HL-60 (cell line): ENCODE data around the gene BATF3.
A peak's percentile ranks its signal among the peaks of the same experiment; 100 is the strongest.

Experiments
- DNase-seq, 2 experiments: peaks; one replicate each; pipeline ENCODE4 v3.0.0-alpha.2; 2010 to 2020; ENCODE audit warnings: low read depth in 1 of 2, low spot score in 1 of 2
- H3K27ac ChIP-seq: fragments of 250-450 bp; sonication (Bioruptor Pico); replicated peaks from 2 replicates; pipeline ENCODE4 v1.5.1; 2020; ENCODE audit warnings: mild to moderate bottlenecking, moderate library complexity
- H3K27me3 ChIP-seq: fragments of 250-450 bp; sonication (Bioruptor Pico); 2 replicates; pipeline ENCODE4 v1.5.1; 2021; ENCODE audit warnings: mild to moderate bottlenecking, moderate library complexity; ENCODE audit not compliant: insufficient read depth, poor library complexity, severe bottlenecking
- H3K4me3 ChIP-seq: replicated peaks from 2 replicates; pipeline ENCODE4 v1.5.1; 2011; ENCODE audit warnings: mild to moderate bottlenecking, control low read depth, low read length; ENCODE audit not compliant: insufficient read depth
- GABPA ChIP-seq: IDR thresholded peaks from 2 replicates; pipeline ENCODE4 v1.6.1; 2012; ENCODE audit warnings: low read depth
- POLR2AphosphoS5 ChIP-seq: IDR thresholded peaks from 2 replicates; pipeline ENCODE4 v1.6.1; 2012; ENCODE audit warnings: low read depth
- SPI1 ChIP-seq: IDR thresholded peaks from 2 replicates; pipeline ENCODE4 v1.6.1; 2012; ENCODE audit warnings: low read depth, mild to moderate bottlenecking, borderline replicate concordance
- TF ChIP-seq, protein P1 (sequence below): IDR thresholded peaks from one replicate; pipeline ENCODE4 v1.5.1; 2011; ENCODE audit warnings: low read length, control low read depth, inconsistent platforms; ENCODE audit not compliant: insufficient read depth
- TF ChIP-seq, protein P2 (sequence below): IDR thresholded peaks from 2 replicates; pipeline ENCODE4 v1.6.1; 2012; ENCODE audit warnings: low read depth; ENCODE audit not compliant: insufficient replicate concordance

Gene BATF3

GRCh38 chr1:212684521-212685090 lies 15.0 kb downstream of the BATF3 start:
- Histone ChIP-seq H3K4me3 (no peak overlapping the region), H3K27me3 (no peaks in the 10 kb centered on the region), H3K27ac (no peak overlapping the region)
- no peak for DNase-seq
- TF ChIP-seq, protein P1, sequence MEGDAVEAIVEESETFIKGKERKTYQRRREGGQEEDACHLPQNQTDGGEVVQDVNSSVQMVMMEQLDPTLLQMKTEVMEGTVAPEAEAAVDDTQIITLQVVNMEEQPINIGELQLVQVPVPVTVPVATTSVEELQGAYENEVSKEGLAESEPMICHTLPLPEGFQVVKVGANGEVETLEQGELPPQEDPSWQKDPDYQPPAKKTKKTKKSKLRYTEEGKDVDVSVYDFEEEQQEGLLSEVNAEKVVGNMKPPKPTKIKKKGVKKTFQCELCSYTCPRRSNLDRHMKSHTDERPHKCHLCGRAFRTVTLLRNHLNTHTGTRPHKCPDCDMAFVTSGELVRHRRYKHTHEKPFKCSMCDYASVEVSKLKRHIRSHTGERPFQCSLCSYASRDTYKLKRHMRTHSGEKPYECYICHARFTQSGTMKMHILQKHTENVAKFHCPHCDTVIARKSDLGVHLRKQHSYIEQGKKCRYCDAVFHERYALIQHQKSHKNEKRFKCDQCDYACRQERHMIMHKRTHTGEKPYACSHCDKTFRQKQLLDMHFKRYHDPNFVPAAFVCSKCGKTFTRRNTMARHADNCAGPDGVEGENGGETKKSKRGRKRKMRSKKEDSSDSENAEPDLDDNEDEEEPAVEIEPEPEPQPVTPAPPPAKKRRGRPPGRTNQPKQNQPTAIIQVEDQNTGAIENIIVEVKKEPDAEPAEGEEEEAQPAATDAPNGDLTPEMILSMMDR: no peak
- no peak for TF ChIP-seq SPI1
- no peak for TF ChIP-seq GABPA
- no peak for TF ChIP-seq POLR2AphosphoS5

DNA sequence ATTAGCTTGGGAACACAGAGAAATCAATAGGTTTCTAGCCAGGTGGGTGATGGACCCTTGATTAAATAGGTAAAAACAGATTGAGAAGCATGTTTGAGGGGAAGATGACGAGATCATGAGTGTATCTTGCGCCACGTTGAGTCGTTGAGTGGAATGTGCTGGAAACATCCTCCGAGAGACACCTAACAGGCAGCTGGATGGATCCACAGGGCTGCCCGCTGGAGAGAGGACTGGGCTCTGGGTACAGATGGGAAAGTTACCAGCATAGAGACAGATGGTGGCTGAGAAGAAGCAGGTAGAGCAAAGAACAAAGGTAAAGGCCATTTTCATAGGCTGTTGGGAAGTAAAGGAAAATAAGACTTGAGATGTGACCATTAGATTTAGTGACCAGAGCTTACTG lies 15.6 kb downstream of the BATF3 start:
- Histone ChIP-seq H3K27ac (peak overlapping the region; percentile 68), H3K4me3 (no peak overlapping the region), H3K27me3 (no peaks in the 10 kb centered on the region)
- no peak for DNase-seq
- TF ChIP-seq GABPA (no peak), SPI1 (no peak), POLR2AphosphoS5 (no peak)
- TF ChIP-seq, protein P1: no peak
- TF ChIP-seq, protein P2, sequence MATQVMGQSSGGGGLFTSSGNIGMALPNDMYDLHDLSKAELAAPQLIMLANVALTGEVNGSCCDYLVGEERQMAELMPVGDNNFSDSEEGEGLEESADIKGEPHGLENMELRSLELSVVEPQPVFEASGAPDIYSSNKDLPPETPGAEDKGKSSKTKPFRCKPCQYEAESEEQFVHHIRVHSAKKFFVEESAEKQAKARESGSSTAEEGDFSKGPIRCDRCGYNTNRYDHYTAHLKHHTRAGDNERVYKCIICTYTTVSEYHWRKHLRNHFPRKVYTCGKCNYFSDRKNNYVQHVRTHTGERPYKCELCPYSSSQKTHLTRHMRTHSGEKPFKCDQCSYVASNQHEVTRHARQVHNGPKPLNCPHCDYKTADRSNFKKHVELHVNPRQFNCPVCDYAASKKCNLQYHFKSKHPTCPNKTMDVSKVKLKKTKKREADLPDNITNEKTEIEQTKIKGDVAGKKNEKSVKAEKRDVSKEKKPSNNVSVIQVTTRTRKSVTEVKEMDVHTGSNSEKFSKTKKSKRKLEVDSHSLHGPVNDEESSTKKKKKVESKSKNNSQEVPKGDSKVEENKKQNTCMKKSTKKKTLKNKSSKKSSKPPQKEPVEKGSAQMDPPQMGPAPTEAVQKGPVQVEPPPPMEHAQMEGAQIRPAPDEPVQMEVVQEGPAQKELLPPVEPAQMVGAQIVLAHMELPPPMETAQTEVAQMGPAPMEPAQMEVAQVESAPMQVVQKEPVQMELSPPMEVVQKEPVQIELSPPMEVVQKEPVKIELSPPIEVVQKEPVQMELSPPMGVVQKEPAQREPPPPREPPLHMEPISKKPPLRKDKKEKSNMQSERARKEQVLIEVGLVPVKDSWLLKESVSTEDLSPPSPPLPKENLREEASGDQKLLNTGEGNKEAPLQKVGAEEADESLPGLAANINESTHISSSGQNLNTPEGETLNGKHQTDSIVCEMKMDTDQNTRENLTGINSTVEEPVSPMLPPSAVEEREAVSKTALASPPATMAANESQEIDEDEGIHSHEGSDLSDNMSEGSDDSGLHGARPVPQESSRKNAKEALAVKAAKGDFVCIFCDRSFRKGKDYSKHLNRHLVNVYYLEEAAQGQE: no peak

DNA sequence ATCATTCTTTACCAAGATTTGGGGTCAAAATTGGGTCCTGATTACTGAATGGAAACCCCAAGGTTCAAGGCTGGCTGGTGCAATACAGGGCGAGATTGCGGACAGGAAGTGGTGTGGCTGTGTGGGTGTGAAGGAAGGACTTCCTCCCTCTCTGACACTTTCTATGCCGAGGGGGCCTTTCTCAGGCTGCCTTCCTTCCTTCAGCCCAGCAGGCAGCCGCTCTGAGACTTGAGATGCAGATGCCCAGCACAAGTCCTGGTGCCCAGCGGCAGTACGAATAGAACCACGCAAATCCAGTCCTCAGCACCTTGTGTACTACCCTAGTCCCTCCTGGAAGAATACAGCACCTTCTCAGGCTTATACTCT lies 16.3 kb downstream of the BATF3 start:
- H3K4me3 ChIP-seq: no peak overlapping the region
- DNase-seq: peak; percentile 73 to 91
- TF ChIP-seq, protein P1: no peak
- TF ChIP-seq POLR2AphosphoS5 (peak; percentile 91), SPI1 (peak; percentile 96), GABPA (peak; percentile 72)
- TF ChIP-seq, protein P2: no peak
- H3K27me3 ChIP-seq: no peaks in the 10 kb centered on the region
- peak overlapping the region; percentile 68 for H3K27ac ChIP-seq

GRCh38 chr1:212680680-212681389 lies 18.8 kb downstream of the BATF3 start:
- TF ChIP-seq POLR2AphosphoS5 (no peak), GABPA (no peak), SPI1 (no peak)
- TF ChIP-seq, protein P1: no peak
- TF ChIP-seq, protein P2: no peak
- no peak overlapping the region for H3K4me3 ChIP-seq
- no peak overlapping the region for H3K27ac ChIP-seq
- no peaks in the 10 kb centered on the region for H3K27me3 ChIP-seq
- no peak for DNase-seq
